ENCODE measurements around the gene PPP3CA.
A peak's percentile ranks its signal among the peaks of the same experiment; 100 is the strongest.

Gene PPP3CA

DNA sequence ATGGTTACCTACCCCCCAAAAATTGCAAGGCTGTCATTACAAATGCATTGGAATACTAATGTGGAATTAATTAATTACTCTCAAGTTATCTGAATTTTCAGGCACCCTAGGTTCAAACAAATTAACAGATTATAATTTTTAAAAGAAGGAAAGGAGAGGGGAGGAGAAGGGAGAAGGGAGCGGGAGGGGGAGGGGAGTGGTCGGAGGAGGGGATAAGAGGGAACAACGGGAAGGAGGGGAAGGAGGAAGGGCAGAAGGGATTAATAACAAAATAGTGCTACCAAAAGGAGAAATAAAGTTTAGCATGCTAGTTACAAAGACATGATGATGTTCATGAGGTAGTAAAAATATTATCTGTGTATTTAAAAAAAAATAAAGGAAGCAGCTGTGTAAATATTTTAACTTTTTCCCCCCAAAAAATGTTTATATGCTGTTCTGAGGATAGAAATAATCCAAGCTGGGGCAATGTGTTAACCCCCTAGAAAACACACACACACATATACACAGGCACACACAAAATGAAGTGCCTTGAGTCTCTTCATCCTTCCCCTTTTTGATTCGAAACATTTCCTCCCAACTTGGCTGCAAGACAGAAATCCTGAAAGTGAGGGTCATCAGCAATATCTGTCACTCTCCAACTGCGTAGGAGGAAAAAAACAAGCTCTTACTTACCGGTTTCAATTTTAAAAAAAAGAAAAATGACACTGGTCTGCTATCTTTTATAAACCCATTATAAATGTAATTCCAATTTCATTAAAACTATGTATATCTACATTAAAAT, 58.8 kb downstream of the PPP3CA start:
- DNase-seq (ENCODE audit: low spot score): no peak

DNA sequence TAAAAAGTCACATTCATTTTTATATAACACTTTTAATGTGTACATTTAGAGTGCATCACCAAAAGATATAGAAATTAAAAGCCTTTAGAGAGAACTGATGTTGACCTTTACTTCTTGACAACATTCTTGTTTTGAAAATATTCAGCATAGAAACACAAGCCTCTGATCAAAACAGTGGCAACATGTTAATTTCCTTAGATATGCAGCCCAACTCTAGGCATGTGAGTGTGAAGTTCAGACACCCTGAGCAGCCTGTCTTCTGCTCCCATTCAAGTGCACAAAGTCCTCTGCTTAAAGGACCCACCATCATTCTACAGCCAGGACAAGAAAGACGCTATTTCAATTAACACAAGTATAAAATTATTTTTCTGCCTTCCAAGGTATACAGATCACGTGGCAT, 60.0 kb downstream of the PPP3CA start:
- DNase-seq (ENCODE audit: low spot score): no peak

DNA sequence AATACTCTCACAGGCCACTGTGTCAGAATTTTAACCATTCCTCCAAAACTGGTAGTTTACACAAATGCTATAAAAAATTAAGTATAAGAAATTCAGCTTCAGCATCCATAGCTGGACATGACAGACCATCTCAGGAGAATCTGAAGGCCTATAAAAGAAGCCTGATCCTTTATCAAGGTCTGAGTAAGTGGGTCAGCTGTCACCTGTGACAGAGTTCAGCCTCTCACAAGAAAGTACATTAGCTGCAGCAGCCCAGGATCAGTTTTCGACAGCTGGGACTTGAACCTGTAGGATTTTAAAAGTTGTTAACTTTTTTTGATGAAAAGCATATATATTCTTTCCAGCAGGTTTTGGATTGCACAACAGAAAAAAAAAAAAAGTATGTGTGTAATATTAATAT, 60.7 kb downstream of the PPP3CA start:
- DNase-seq (ENCODE audit: low spot score): no peak

DNA sequence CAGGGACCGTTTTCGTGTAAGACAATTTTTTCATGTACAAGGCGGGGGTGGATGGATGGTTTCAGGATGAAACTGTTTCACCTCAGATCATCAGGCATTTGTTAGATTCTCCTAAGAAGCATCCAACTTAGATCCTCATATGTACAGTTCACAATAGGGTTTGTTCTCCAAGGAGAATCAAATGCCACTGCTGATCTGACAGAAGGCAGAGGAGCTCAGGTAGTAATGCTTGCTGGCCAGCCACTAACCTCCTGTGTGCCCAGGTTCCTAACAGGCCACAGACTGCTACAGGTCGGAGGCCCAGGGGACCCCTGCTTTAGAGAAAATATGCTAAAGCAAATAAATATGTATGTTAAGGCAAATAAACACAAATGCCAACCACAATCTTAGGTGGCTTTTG, 61.3 kb downstream of the PPP3CA start:
- DNase-seq (ENCODE audit: low spot score): peak; percentile 50

DNA sequence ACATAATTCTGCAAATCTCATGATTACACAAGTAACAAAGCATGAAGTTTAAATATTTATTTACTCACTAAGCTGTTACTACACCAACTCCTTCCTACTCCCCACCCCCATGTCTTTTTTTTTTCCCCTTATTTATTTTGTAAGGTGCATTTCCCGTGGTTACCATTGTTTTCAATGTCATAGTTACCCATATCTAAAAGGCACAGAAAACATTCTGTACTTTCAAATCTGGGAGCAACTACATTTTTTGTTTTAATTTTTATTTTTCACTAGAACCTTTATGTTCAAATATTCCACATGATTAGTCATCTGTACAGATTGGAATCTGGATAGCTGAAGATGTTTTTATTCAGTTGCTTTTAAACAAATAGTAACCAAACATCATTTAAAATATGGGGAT, 62.8 kb downstream of the PPP3CA start:
- DNase-seq (ENCODE audit: low spot score): no peak

DNA sequence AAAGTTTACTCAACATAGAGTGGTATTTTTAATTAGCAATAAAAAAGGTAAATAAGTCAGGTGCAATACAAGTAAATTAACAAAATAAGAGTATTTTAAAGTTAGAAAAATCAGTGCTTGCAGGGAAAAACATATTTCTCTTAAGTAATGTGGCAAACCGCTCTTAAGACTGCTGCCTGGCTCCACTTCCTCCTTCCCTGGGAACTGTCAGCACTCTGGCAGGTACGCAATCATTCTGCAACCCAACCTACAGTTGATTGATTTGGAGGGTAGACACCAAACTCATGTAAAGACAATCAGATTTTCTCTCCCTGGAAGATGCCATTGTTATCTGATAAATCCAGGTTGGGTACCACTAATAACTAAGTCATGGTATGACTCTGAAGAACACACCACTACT, 63.9 kb downstream of the PPP3CA start:
- DNase-seq (ENCODE audit: low spot score): no peak

DNA sequence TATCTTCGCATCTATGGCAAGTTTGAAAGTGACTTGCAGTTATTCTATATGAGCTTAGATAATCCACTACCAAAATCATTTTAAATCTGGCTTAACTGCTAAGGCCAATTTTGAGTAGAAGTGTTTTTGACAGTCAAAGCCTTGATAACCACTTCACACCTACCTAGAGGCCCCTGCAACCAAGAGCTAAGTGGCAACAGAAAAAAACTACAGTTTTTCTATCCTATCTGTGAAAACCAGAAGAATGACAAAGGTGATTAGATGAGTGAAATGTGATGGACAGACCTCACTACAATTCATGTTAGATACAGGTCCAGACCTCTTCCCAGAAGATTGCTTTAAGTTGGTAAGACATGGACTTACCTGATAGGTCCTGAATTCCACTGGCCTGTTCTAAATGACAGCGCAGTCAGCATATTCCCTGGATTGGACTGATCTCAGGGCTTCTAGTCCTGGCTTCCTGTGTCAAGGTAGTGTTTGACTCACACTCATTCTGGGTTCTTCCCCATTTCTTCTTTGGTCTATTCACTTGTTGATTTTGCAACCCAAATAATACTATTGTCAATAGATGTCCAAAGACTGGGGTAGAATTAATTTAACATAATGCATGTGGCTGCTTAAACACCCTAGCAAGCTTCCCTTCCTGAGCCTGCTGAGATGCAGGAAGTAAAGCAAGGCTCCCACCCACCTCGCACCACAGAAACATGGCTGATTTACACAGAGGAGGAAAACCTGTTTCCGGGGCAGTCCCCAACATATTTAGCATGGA, 65.1 kb downstream of the PPP3CA start:
- DNase-seq (ENCODE audit: low spot score): no peak

DNA sequence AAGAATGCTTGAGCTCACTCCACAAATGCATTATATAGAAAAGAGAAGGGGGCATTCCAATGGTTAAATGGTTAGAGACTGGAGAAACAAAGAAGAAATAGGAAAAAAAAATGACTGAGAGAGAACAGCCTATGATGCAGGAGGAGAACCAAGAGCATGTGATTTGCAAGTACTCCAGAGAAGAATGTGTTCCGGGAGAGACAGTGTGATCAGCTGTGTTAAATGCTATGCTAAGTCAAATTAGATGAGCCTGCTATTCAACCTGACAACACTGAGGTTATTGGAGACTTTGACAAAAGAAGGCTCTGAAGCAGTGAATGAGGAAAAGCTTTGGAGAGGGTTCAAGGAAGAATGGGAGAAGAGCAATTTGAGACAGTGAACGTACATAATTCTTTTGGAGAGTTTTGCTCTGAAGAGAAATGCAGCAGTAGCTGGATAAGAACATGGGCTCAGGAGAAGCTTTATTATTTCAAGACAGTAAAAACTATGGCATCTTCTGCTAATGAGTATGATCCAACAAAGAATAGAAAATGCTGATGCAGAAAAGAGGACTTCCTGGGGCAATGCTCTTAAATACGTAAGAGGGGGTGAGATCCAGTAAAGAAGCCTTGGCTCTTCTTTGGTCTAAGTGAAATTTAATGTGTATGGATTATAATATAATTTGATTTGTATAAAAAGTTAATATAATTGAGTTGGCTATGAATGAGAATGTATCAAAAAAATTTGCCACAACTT, 66.3 kb downstream of the PPP3CA start:
- no peak for DNase-seq (ENCODE audit: low spot score)

DNA sequence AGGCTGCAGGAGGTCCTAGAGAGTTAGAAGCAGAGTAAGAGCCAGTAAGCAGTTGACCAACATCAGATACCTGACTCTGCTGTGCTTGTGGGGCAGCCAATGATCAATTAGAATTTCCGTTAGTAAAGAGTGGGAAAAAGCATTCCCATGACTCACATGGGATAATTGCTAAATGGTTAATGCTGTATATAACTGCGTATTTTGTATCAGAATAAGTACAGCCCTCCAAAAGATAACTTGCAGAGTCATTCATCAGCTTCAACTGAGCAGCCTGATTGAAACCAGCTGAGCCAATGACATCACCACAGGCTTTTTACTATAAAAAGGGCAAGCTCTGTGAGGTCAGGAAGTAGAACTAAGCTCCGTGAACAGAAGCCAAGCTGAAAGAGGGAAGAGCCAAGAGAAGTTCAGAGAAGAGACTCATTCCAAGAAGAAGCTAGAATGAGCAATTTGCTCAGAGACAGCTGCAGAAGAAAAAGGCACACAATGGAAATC, 67.9 kb downstream of the PPP3CA start:
- no peak for DNase-seq (ENCODE audit: low spot score)

DNA sequence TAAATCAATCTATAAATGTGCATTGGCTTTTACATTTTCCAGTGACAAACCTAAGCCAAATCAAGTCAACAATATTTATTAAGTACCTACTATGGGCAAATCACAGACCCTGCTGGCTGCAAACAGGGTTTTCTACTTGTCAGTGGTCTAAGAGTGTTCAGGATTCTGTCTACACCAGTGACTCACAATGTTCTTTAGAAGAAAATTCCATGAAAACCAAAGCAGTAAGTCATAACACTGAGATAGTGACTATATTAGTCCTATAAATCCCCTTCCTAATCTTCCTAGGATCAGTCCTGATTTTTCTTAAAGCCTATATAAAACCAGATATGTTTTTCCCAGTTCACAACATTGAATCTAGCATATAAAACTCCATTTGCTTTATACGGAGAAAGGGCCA, 69.7 kb downstream of the PPP3CA start:
- DNase-seq (ENCODE audit: low spot score): no peak

DNA sequence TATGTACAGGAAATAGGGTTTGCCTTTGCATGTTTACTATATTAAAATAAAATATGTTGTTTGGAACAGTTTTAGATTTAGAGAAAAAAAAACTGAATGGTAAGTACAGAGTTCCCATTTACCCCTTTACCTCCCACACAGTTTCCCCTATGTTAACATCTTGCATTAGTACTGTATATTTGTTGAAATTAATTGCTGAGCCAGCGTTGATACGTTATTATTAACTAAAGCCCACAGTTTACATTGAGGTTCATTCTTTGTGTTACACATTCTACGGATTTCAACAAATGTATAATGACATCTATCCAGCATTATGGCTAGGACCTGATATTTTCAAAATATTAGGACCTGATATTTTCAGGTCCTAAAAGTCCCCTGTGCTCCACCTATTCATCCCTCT, 70.7 kb downstream of the PPP3CA start:
- no peak for DNase-seq (ENCODE audit: low spot score)

DNA sequence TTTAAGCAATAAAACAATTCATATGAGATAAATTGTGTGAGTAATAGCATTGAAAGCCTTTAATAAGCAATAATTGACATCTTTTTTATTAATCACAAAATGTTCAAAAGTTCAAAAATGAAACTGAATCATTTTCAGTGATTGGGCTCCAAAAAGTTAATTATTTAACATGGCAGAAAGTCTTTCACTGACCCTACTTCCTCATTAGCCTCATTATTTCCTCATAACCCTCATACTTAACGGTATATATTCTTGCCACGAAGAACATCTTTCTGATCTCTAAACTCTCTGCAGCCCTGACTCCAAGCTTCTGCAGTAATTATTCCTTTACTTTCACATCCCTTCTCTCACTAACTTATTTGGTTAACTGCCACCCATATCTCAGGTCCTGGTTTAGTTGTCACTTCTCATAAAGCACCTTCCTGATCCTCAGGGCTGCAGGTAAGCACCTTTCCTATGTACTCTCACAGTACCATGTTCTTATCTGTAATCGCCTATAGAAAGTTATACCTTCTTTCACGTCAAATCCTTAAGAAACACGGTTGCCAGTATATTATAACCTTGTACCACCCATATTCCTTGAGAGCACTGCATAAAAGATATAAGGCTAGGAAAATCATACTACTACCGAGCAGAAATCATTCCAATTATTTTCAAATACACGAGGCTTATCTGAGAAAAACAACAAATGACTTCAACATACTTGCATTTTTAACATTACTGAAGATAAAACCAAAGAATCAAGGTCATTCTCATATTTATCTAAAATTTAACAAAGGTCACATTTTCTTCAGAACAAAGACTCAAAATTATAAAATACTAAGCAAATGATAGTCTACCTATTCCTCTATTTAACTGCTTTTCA, 72.2 kb downstream of the PPP3CA start:
- no peak for DNase-seq (ENCODE audit: low spot score)

DNA sequence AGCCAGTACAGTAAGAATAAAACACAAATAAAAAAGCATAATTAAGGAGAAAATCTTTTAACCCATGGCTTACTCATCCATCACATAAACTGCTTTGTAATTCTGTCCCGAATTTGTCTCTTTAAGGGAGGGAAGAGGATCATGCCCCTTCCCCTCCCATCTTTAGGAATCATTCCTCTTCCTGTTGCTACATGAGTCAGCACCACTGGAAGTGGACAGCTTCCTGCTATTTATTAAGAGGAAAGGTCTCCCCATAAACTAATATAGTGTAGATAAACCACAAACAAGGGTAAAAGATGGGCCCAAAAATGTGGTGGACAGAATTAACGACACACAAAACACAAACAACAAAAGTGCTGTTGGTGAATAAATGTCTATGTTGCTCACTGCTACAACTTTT, 75.8 kb downstream of the PPP3CA start:
- DNase-seq (ENCODE audit: low spot score): no peak

DNA sequence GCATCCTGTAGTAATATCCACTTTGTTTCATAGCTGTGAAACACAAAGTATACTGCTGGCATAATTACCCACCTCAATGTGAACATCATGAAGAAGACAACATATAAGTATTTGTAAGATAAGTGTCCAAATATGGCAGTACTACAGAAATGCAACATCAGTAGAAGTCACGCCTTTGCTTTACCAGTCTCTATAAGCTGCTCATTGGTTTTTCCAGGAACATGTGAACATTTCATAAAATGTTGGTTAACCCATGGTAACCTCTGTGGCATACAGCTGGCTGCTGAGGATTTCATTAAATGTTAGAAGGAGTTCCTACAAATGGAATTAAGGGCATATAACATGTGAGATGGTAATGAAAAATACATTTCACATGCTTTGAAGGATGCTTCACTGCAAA, 77.6 kb downstream of the PPP3CA start:
- no peak for DNase-seq (ENCODE audit: low spot score)

DNA sequence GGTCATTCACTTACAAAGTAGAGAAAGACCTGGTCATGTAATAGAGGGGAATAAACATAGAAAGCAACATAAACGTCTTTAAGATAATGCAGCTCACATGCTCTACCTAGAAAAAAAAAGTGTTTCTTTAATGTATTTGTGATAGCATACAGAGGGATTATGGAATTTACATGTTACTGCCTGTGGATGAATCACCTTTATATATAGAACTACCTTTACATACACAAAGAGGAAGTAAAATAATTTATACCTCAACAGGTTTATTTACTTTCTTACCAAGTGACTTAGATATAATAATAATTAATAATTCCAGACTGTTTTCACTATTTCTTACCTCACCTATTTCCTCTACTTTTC, 81.5 kb downstream of the PPP3CA start:
- no peak for DNase-seq (ENCODE audit: low spot score)

DNA sequence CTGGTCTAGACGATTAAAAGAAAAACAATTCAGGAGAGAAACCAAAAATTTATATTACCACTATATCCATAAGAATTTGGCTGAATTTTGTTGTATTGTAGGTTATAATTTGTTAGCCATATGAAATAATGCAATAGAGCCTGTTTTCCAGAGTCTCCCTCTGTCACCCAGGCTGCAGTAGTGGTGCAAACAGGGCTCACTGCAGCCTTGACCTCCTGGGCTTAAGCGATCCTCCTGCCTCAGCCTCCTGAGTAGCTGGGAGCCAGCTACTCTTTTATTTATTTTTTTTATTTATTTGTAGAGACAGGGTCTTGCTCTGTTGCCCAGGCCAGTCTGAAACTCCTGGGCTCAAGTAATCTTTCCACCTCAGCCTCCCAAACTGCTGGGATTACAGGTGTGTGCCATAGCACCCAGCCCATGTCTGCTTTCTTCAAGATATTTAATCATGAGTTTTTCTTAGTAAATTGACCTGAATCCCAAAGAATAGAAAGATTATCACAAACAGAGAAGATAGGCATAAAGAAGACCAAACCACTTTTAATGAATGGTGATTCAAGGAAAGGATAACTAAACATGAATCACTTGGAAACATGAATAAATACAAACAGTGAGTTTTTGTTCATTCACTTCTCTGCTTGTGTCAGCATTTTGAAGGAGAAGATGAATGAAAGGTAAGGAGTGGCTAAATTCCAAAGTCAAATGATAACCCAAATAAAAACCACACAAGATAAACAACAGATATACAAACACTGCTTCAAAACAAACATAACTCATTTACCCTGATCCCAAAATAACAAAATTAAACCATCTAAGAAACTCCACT, 82.1 kb downstream of the PPP3CA start:
- no peak for DNase-seq (ENCODE audit: low spot score)

DNA sequence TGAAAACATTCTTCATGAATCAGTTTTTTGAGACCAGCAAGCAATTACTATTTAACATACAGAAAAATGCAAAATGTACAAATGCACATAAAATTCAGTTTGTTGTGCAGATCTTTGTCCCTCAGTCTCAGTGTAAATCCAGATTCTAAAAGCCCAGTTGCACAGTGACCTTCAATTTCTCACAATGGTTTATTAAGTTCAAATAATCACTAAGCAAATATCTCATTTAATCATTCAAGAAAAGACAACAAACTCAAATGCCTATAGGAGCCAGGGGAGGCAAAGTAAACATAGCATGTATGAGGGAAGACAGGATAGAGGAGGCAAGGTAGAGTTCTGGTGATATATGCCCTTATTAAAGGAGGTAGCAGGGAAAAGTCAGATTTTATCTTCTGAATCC, 82.8 kb downstream of the PPP3CA start:
- no peak for DNase-seq (ENCODE audit: low spot score)

DNA sequence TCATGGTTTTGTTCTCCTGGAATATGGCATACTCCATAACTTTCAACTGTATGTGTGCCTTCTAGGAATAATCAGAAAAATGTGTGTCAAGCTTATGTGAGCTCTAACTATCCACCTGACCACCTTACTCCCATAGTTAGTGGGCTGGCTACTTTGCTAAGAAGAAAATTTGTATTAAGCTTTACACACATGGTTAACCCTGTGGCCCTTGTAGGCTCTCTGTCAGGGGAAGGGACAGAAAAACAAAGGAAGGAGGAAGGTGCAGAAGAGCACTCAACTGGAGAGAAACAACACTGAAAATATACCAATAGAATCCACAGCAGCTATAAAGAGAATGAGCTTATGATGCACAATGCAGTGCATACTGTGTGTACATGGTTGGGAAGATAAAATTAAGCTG, 84.6 kb downstream of the PPP3CA start:
- no peak for DNase-seq (ENCODE audit: low spot score)

DNA sequence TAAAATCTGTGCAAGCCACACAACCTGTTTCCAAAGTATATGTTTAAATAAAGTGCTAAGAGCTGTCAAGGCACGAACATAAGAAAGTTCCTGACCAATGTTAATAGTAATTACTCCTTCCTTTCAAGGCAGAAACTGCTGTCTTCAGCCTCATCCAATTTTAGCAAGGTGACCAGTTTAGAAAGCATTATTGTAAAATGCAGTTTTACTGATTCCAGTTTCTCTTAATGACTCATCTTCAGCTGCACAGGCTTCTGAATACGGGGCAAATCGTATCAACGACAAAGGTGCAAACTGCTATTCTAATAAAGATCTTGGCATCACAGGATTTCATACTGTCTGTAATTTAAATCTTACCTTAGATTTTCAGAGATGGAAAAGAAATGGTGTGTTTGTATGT, 87.5 kb downstream of the PPP3CA start:
- no peak for DNase-seq (ENCODE audit: low spot score)

DNA sequence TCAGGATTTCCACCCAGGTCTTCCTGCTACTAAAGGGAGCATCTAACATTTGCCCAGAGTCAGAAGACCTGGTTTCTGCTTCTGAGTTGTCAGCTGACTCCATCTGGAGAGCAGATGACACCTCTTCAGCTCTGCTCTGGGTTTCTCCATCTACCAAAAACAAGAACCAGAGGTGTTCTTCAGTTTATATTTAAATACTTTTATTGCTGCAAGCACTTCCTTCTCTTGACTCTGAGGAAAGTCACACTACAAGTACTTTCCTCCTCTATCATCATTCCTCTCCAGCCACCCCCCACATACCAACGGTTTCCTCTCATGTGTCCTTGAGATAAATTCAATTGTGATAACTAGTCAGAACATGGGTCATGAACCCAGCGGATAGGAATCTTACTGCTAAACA, 88.4 kb downstream of the PPP3CA start:
- no peak for DNase-seq (ENCODE audit: low spot score)

DNA sequence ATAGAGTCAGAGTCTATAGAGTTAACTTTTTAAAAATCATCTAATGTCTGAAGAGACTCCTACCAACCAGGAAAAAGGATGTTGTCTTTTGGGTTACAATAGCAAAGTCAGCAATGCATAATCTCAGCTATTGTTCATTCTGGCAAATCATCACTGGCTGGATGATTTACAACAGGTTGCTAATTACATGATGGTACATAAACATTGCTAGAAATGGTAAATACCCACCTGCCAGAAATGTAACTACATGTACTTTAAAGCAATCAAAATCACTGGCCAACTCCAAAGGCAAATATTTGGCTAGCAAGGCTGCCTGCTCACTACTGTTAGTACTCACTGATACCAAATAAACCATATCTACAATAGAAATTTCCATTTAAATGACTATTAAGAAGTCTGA, 91.1 kb downstream of the PPP3CA start:
- DNase-seq (ENCODE audit: low spot score): no peak

Data from cerebellar cortex (tissue), 1 donor.